Kidney (tissue), 14 donors: ENCODE results near the gene HRCT1. TPM values are rescaled to one million over a fixed set of nuclear protein-coding genes. Genes with fewer than 3 reads are reported as not detected.

Experiments
- DNase-seq, 5 donors: peaks; one replicate each; pipeline ENCODE4 v3.0.0-alpha.2; 2013 to 2020
- FAIRE-seq: peaks from 2 replicates; lab custom pipeline; 2012; peaks lifted over from hg19 to GRCh38; lab: Jason Lieb, UNC
- H3K27ac ChIP-seq, 2 donors: one replicate each; pipeline ENCODE4 v1.7.0; 2013; ENCODE audit warnings: low read depth in 2 of 2, low read length in 2 of 2, inconsistent platforms in 1 of 2
- H3K27me3 ChIP-seq: one replicate; pipeline ENCODE4 v1.7.1; 2013; ENCODE audit warnings: low read length, inconsistent platforms; ENCODE audit not compliant: control insufficient read depth, insufficient read depth
- H3K36me3 ChIP-seq, 3 donors: one replicate each; pipeline versions ENCODE4 v1.7.0 to v1.7.1; 2013; ENCODE audit warnings: low read length in 3 of 3, control low read depth in 1 of 3, inconsistent platforms in 1 of 3; ENCODE audit not compliant: insufficient read depth in 3 of 3, control insufficient read depth in 2 of 3
- H3K4me1 ChIP-seq, 3 donors: one replicate each; pipeline versions ENCODE4 v1.7.0 to v1.7.1; 2013; ENCODE audit warnings: low read length in 3 of 3, inconsistent platforms in 1 of 3, low read depth in 1 of 3; ENCODE audit not compliant: control insufficient read depth in 2 of 3, insufficient read depth in 2 of 3
- H3K4me3 ChIP-seq, 3 donors: one replicate each; pipeline versions ENCODE4 v1.7.0 to v1.8.1; 2013; ENCODE audit warnings: low read length in 3 of 3, control low read depth in 1 of 3, inconsistent platforms in 1 of 3
- H3K9ac ChIP-seq, 3 donors: one replicate each; pipeline versions ENCODE4 v1.7.0 to v1.7.1; 2013; ENCODE audit warnings: low read length in 3 of 3, control low read depth in 1 of 3, inconsistent platforms in 1 of 3
- H3K9me3 ChIP-seq, 3 donors: one replicate each; pipeline versions ENCODE4 v1.7.0 to v1.7.1; 2013; ENCODE audit warnings: low read length in 3 of 3, control low read depth in 1 of 3, inconsistent platforms in 1 of 3; ENCODE audit not compliant: control insufficient read depth in 2 of 3, insufficient read depth in 1 of 3
- intact Hi-C: fragments of 100-400 bp; cut with DNase I; formaldehyde crosslinking; loops from one replicate; pipeline ENCODE4 v1.11.1; 2022
- polyA plus RNA-seq: library from polyadenylated mRNA; stranded (reverse); fragments of 350-450 nt; fragmentation: Illumina TruSeq; extraction: RNeasy Lipid Tissue Mini Kit (QIAGEN cat#74804); gene quantifications from one replicate; pipeline ENCODE4 v1.2.3, GENCODE V29; 2014; ENCODE audit warnings: low read depth, low replicate concordance; ENCODE audit not compliant: insufficient read depth
- total RNA-seq: library from RNA; stranded (reverse); fragmentation: NEBNext Ultra II Directional; extraction: Animal tissue kit (Norgen Biotek cat#: 25700); gene quantifications from one replicate; pipeline ENCODE4 v1.2.1, GENCODE V29; 2021
- TF ChIP-seq, protein P1 (sequence below): IDR thresholded peaks from 3 replicates; pipeline ENCODE4 v1.5.1; 2012; ENCODE audit warnings: mild to moderate bottlenecking, moderate library complexity, borderline replicate concordance; ENCODE audit not compliant: insufficient read depth; ENCODE audit errors: extremely low read depth
- donor health status: control.
- donor health status: control.
- donor health status: control.
- donor health status: control.
- donor health status: control.
- donor health status: DM: yes; HTN: yes; CAD: no.
- donor health status: Normal renal cell carcinoma (clear cell type).

HRCT1 gene
- total and polyA plus RNA-seq, 2 donors from 2014 or later, result 13.3 to 51.2 TPM

DNA sequence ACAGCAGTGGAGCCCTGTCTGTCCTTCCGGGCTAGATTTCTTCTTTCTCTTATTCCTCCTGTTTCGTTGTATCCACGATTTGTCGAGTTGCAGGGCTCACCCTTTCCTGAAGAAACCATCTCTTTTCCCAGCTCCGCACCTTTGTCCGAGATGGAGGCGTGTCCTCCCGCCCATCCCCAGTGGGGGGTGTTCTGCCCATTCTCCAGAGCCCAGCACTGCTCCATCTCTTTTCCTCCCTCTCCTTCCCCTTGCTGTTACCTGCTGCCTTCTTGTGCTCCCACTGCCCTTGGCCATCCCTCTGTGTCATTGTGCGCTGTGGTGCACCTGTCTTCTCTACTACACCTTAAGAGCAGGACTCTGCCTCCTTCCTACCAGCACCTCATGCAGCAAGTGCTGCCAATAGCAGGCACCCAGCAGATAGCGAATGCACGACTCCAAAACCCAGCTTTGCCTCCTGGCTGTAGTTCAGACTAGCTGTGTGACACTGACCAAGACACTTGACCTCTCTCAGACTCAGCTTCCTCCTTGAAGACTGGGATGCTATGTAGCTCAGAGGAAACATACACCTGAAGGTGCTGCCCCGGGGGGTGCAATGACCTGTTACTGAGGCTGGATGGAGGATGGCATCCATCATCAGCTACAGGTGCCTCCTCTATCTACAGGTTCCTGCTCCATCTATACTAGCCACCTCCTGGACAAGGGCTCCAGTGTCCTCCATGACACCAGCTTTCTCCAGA lies 44.7 kb upstream of the HRCT1 start:
- H3K36me3 ChIP-seq, result no peaks in the 10 kb centered on the region
- TF ChIP-seq, protein P1, sequence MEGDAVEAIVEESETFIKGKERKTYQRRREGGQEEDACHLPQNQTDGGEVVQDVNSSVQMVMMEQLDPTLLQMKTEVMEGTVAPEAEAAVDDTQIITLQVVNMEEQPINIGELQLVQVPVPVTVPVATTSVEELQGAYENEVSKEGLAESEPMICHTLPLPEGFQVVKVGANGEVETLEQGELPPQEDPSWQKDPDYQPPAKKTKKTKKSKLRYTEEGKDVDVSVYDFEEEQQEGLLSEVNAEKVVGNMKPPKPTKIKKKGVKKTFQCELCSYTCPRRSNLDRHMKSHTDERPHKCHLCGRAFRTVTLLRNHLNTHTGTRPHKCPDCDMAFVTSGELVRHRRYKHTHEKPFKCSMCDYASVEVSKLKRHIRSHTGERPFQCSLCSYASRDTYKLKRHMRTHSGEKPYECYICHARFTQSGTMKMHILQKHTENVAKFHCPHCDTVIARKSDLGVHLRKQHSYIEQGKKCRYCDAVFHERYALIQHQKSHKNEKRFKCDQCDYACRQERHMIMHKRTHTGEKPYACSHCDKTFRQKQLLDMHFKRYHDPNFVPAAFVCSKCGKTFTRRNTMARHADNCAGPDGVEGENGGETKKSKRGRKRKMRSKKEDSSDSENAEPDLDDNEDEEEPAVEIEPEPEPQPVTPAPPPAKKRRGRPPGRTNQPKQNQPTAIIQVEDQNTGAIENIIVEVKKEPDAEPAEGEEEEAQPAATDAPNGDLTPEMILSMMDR, result no peak
- intact Hi-C loops, result no loop called here
- no peaks in the 10 kb centered on the region for H3K4me1 ChIP-seq
- no peak overlapping the region for H3K9ac ChIP-seq
- no peak for FAIRE-seq
- H3K27me3 ChIP-seq, result no peaks in the 10 kb centered on the region
- no peak overlapping the region for H3K4me3 ChIP-seq
- no peaks in the 10 kb centered on the region for H3K9me3 ChIP-seq
- DNase-seq, result no peak
- no peak overlapping the region for H3K27ac ChIP-seq

DNA sequence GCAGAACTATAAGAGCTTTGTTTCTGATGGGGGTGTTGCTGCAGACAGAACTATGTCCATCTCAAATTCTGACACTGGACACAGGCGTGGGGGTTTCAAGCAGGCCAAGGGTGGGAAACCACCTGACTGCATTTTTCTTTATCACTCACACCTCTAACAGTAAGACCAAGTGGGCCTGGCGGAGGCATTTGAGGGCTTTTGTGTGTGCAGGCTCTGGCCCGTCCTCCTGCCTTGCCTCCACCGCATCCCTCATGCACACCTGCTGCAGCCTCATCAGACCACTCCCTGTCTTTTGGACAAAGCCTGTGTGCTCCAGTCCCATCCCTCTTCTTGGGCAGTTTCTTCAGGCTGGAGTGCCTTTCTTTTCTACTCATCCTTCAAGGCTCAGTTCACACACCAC lies 43.7 kb upstream of the HRCT1 start:
- H3K9ac ChIP-seq, result no peak overlapping the region
- no peak overlapping the region for H3K4me3 ChIP-seq
- H3K27ac ChIP-seq, result no peak overlapping the region
- H3K4me1 ChIP-seq, result no peaks in the 10 kb centered on the region
- TF ChIP-seq, protein P1, result no peak
- H3K36me3 ChIP-seq, result no peaks in the 10 kb centered on the region
- no peaks in the 10 kb centered on the region for H3K9me3 ChIP-seq
- intact Hi-C loops, result no loop called here
- H3K27me3 ChIP-seq, result no peaks in the 10 kb centered on the region
- no peak for DNase-seq
- FAIRE-seq, result no peak

DNA sequence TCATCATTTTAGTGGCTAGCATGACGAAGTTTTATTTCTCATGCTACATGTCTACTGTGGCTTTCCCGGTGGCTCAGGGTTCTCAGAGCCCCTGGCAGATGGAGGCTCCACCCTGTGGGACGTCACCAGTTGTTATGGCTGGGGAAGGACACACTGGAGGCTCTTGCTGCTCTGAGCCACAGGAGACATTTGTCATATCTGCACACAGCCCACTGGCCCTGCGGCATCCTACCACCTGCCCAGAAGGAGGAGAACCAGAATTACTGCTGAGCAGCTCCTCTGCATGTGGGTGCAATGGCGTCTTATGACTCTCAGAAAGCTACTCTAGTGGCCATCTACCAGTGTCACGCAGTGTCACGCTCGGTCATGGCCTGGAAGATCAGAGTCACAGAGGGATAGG lies 42.4 kb upstream of the HRCT1 start:
- H3K9me3 ChIP-seq, result no peaks in the 10 kb centered on the region
- intact Hi-C loops, result no loop called here
- no peak overlapping the region for H3K27ac ChIP-seq
- TF ChIP-seq, protein P1, result no peak
- no peaks in the 10 kb centered on the region for H3K27me3 ChIP-seq
- no peaks in the 10 kb centered on the region for H3K4me1 ChIP-seq
- no peak overlapping the region for H3K4me3 ChIP-seq
- DNase-seq (no peak), FAIRE-seq (no peak)
- no peak overlapping the region for H3K9ac ChIP-seq
- no peaks in the 10 kb centered on the region for H3K36me3 ChIP-seq
